ENCODE data around the gene ERI3. TPM values are rescaled to one million over a fixed set of nuclear protein-coding genes. Genes with fewer than 3 reads are reported as not detected.
A peak's percentile ranks its signal among the peaks of the same experiment; 100 is the strongest.

Gene ERI3
- total and polyA plus RNA-seq, 9 of the 15 experiments (the other 6 are each of a cell fraction or from before 2014, with no cell fraction given), result 47.8 to 93.4 (median 67.2) TPM

- TF ChIP-seq ADNP (tag; IDR thresholded peaks at IDR 0.05) (no peak), NFE2 (IDR thresholded peaks at IDR 0.05; ENCODE audit: low read depth) (no peak; the same call in 1 of the 2 replicates), ZMIZ1 (IDR thresholded peaks at IDR 0.05; ENCODE audit: low read depth in 2 of 2, low read length in 2 of 2) (peak in 1 of 2 experiments; percentile 71; a peak in 1 of 4 replicates), CSDE1 (IDR thresholded peaks at IDR 0.05) (no peak), ZNF232 (CRISPR knock-in tag; IDR thresholded peaks at IDR 0.05) (no peak), MYNN (IDR thresholded peaks at IDR 0.05) (0 out of 2 replicates have a peak, but pooled peaks have one; percentile 48), MYNN (CRISPR knock-in tag; IDR thresholded peaks at IDR 0.05) (no peak), CREB3L1 (IDR thresholded peaks at IDR 0.05; ENCODE audit: borderline replicate concordance, low read depth) (peak; percentile 73; the same call in 1 of the 2 replicates), NCOA6 (IDR thresholded peaks at IDR 0.05) (no peak), GTF2E2 (tag; IDR thresholded peaks at IDR 0.05) (no peak), ZNF77 (CRISPR knock-in tag; IDR thresholded peaks at IDR 0.05) (no peak), ZNF133 (CRISPR knock-in tag; IDR thresholded peaks at IDR 0.05) (no peak), ZNF174 (CRISPR knock-in tag; IDR thresholded peaks at IDR 0.05) (no peak), RBM25 (IDR thresholded peaks at IDR 0.05; ENCODE audit: low read depth, low read length, severe bottlenecking) (no peak), FOXP1 (CRISPR knock-in tag; IDR thresholded peaks at IDR 0.05) (peak; percentile 86), EP300 (IDR thresholded peaks at IDR 0.05; ENCODE audit: low read length) (peak; percentile 97), TCFL5 (CRISPR knock-in tag; conservative IDR thresholded peaks at IDR 0.05) (no peak), PHTF2 (CRISPR knock-in tag; IDR thresholded peaks at IDR 0.05) (no peak), ZNF277 (CRISPR knock-in tag; IDR thresholded peaks at IDR 0.05; ENCODE audit: borderline replicate concordance) (no peak), ATF6 (CRISPR knock-in tag; IDR thresholded peaks at IDR 0.05) (0 out of 2 replicates have a peak, but pooled peaks have one; percentile 49)
Observed at GRCh38 chr1:44290250-44291094, 64.6 kb downstream of the ERI3 start (continued).
